Activated naive CD8-positive, alpha-beta T cell treated with anti-CD3 and anti-CD28 coated beads, Interleukin-2, amount 50 U/mL, for 16 hours (primary cell): Measurements from ENCODE around the gene STIM2.

Experiments
- DNase-seq: peaks from one replicate; pipeline ENCODE4 v3.0.0-alpha.2; 2020; ENCODE audit warnings: low read depth, low spot score

The STIM2 gene

GRCh38 chr4:27040356-27040755 lies 179.7 kb downstream of the STIM2 start:
- DNase-seq, result no peak

- no peak for DNase-seq
Observed at GRCh38 chr4:27042411-27042810, 181.8 kb downstream of the STIM2 start.

- no peak for DNase-seq
Observed at GRCh38 chr4:27043200-27043599, 182.6 kb downstream of the STIM2 start.

GRCh38 chr4:27046851-27047250 lies 186.2 kb downstream of the STIM2 start:
- DNase-seq, result no peak

GRCh38 chr4:27048429-27049238 lies 188.0 kb downstream of the STIM2 start:
- no peak for DNase-seq

GRCh38 chr4:27049239-27049829 lies 188.7 kb downstream of the STIM2 start:
- no peak for DNase-seq

- no peak for DNase-seq
Observed at GRCh38 chr4:27050731-27051130, 190.1 kb downstream of the STIM2 start.

GRCh38 chr4:27055221-27055760 lies 194.7 kb downstream of the STIM2 start:
- DNase-seq, result no peak

GRCh38 chr4:27056281-27056680 lies 195.6 kb downstream of the STIM2 start:
- DNase-seq, result no peak

- no peak for DNase-seq
Observed at GRCh38 chr4:27057053-27057452, 196.4 kb downstream of the STIM2 start.

- no peak for DNase-seq
Observed at GRCh38 chr4:27057662-27058061, 197.0 kb downstream of the STIM2 start.

- no peak for DNase-seq
Observed at GRCh38 chr4:27058819-27059406, 198.3 kb downstream of the STIM2 start.

- no peak for DNase-seq
Observed at GRCh38 chr4:27059446-27059845, 198.8 kb downstream of the STIM2 start.

GRCh38 chr4:27062256-27062655 lies 201.6 kb downstream of the STIM2 start:
- no peak for DNase-seq

GRCh38 chr4:27066591-27066990 lies 205.9 kb downstream of the STIM2 start:
- no peak for DNase-seq

GRCh38 chr4:27068151-27068867 lies 207.7 kb downstream of the STIM2 start:
- DNase-seq, result no peak
